ENCODE data around the gene OR2J3. TPM values are rescaled to one million over a fixed set of nuclear protein-coding genes. Genes with fewer than 3 reads are reported as not detected.
"Not testable (repeated sequence)": the region's sequence is repeated elsewhere in the genome, so short reads cannot be mapped to it uniquely, and the experiment has no call there.

The OR2J3 gene
- total RNA-seq, 1 experiment from 2014 or later, result not detected

GRCh38 chr6:29159922-29160321, 52.1 kb downstream of the OR2J3 start:
- not testable (repeated sequence) for DNase-seq (ENCODE audit: extremely low read depth, low read depth)

Other genes with a start within 250 kb of the OR2J3 start
- 59.6 and 62.8 TPM in 2 replicates for gene TRIM27, start 184.1 kb upstream of the OR2J3 start, total RNA-seq (2014; rRNA removed; shearing (Covaris generic))
- gene ZNF311, start 102.7 kb upstream of the OR2J3 start, total RNA-seq (2014; rRNA removed; shearing (Covaris generic)), result 0.20 and 0.32 TPM in 2 replicates
- gene OR2W1, start 62.9 kb upstream of the OR2J3 start, total RNA-seq (2014; rRNA removed; shearing (Covaris generic)), result not detected in 2 replicates
- not detected in 2 replicates for gene OR2B3, start 20.7 kb upstream of the OR2J3 start, total RNA-seq (2014; rRNA removed; shearing (Covaris generic))
- not detected in 2 replicates for gene OR2J1, start 8.6 kb upstream of the OR2J3 start, total RNA-seq (2014; rRNA removed; shearing (Covaris generic))
- not detected in 2 replicates for gene OR2J2, start 62.8 kb downstream of the OR2J3 start, total RNA-seq (2014; rRNA removed; shearing (Covaris generic))
- not detected in 2 replicates for gene OR14J1, start 193.6 kb downstream of the OR2J3 start, total RNA-seq (2014; rRNA removed; shearing (Covaris generic))

Measured in NCI-H460 (cell line).